T-helper 17 cell (primary cell): ENCODE data around the gene THRAP3. TPM values are rescaled to one million over a fixed set of nuclear protein-coding genes. Genes with fewer than 3 reads are reported as not detected.

ENCODE experiments used
- ATAC-seq: fragments of 150-1000 bp; cut with Tn5 transposase; 2 replicates; pipeline ENCODE4 v1.10.0; 2021; ENCODE audit warnings: mild to moderate bottlenecking, moderate library complexity
- DNase-seq, 3 donors: peaks; one replicate each; pipeline versions ENCODE4 v3.0.0 to v3.0.0-alpha.2; 2020 to 2021
- H3K9me3 ChIP-seq: one replicate; pipeline ENCODE4 v1.7.0; 2013; ENCODE audit warnings: low read length, mild to moderate bottlenecking; ENCODE audit not compliant: control insufficient read depth, poor library complexity, severe bottlenecking
- H3K27ac Mint-ChIP-seq: one replicate; pipeline ENCODE4 v1.8.0; 2022; ENCODE audit warnings: mild to moderate bottlenecking, moderate library complexity, mixed read lengths
- H3K27me3 Mint-ChIP-seq: one replicate; pipeline ENCODE4 v1.8.0; 2022; ENCODE audit warnings: mixed read lengths
- H3K36me3 Mint-ChIP-seq: one replicate; pipeline ENCODE4 v1.8.0; 2022; ENCODE audit warnings: low read depth, mixed read lengths
- H3K4me1 Mint-ChIP-seq: one replicate; pipeline ENCODE4 v1.8.0; 2022; ENCODE audit warnings: mild to moderate bottlenecking, mixed read lengths
- H3K4me3 Mint-ChIP-seq: one replicate; pipeline ENCODE4 v1.8.0; 2022; ENCODE audit warnings: mild to moderate bottlenecking, moderate library complexity, mixed read lengths
- total RNA-seq, 4 donors: library from RNA in 2 of 4; stranded (reverse) in 2 of 4; gene quantifications; one replicate each; pipeline ENCODE4 v1.2.3 and lab custom pipeline; 2022 to 2026

THRAP3 gene
- total RNA-seq, 2 donors from 2014 or later = 74.5 to 76.3 TPM

DNA sequence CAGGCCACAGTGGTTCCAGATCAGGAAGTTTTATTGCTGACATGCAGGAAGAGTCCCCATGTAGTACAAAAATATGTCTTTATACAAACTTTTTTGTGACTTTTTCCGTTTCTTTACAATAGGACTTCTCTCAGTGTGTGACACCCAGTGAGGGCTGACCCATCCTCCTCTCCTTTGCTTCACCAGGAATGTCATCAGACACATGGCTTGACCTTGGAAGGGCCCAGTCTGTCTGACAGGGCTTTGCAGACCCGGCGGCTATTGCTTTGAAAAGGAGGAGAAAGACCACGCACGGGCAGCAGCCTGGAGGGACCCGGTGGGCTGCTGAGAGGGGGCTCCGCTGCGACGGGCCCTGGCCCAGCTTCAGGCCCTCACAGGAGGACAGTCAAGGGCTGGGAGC lies 115.4 kb downstream of the THRAP3 start:
- Mint-ChIP-seq H3K4me3 (no peak overlapping the region), H3K27ac (no peak overlapping the region), H3K27me3 (no peaks in the 10 kb centered on the region), H3K36me3 (peaks cover 7% of the 10 kb centered on the region), H3K4me1 (peaks cover 25% of the 10 kb centered on the region)
- ATAC-seq (no peak), DNase-seq (no peak)
- H3K9me3 ChIP-seq = no peaks in the 10 kb centered on the region

DNA sequence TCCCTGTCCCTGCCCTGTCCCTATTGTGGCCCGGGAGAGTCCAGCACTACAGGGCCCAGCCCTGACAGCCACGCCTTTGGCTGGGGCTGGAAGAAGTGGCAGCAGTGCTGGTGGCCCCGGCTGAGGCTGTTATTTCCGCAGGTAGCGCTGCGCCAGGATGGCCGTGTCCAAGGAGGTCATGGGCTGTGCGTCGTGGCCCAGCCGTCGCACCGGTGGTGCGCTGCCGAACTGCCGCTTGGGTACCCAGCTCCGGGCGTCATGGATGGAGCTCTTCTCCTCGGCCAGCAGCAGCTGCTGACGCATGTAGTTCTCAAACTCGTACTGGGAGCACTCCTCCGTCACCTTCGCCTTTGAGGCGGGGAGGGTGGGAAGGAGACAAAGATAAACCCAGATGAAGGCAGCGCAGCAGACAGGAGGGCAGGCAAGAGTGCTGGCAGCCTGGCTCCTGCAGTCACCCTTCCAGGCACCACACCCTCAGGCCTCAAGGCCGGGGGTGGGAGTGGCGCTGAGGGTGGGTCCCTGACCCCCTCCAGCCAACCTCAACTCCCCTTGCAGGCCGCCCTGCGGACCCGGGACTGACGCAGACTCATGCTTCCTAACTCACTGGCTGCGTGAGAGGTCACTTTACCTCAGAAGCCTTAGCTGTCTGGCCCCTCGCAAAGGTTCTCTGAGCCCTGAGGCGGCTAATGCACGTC lies 117.5 kb downstream of the THRAP3 start:
- Mint-ChIP-seq H3K4me1 (peaks cover 25% of the 10 kb centered on the region), H3K36me3 (peaks cover 7% of the 10 kb centered on the region), H3K4me3 (no peak overlapping the region), H3K27me3 (no peaks in the 10 kb centered on the region), H3K27ac (no peak overlapping the region)
- no peaks in the 10 kb centered on the region for H3K9me3 ChIP-seq
- DNase-seq (no peak), ATAC-seq (no peak)

DNA sequence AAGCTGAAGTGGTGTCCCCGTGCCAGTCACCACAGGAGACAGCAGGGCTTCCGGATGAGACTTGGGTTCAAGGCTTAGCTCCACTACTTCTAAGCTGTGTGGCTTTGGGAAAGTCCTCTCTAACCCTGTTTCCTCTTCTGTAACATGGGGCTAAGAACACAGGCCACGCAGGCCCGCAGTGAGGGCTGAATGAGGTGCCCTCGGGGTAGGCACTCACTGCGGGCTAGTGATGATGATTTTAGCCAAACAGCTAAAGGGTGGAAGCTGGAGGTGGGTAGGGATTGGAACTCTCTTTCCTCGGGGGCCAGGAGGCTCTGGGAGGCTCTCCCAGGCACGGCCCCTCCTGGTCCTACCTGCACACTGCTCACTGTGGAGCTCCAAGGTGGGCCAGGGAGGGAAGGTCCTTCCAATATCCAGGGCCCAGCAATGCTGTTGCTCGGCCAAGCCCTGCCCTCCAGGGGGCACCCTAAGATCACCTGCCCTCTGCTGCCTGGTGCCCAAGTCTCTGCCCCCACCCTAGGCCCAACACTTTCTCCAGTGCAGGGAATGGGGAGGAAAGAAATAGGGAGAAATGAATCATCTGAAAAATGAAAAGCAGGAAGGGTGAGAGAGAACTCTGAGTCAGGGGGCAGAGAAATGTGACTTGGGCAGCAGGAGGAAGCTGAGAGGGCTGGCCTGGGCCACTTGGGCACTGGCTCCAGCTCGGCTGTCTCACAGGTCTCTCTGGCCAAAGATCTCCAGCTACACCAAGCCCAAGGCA lies 118.4 kb downstream of the THRAP3 start:
- Mint-ChIP-seq H3K4me1 (peaks cover 26% of the 10 kb centered on the region), H3K27ac (peak overlapping the region; percentile 19), H3K4me3 (no peak overlapping the region), H3K27me3 (no peaks in the 10 kb centered on the region), H3K36me3 (peaks cover 7% of the 10 kb centered on the region)
- no peaks in the 10 kb centered on the region for H3K9me3 ChIP-seq
- ATAC-seq = peak; percentile 89
- DNase-seq = peak; percentile 40 to 59 (median 42)

DNA sequence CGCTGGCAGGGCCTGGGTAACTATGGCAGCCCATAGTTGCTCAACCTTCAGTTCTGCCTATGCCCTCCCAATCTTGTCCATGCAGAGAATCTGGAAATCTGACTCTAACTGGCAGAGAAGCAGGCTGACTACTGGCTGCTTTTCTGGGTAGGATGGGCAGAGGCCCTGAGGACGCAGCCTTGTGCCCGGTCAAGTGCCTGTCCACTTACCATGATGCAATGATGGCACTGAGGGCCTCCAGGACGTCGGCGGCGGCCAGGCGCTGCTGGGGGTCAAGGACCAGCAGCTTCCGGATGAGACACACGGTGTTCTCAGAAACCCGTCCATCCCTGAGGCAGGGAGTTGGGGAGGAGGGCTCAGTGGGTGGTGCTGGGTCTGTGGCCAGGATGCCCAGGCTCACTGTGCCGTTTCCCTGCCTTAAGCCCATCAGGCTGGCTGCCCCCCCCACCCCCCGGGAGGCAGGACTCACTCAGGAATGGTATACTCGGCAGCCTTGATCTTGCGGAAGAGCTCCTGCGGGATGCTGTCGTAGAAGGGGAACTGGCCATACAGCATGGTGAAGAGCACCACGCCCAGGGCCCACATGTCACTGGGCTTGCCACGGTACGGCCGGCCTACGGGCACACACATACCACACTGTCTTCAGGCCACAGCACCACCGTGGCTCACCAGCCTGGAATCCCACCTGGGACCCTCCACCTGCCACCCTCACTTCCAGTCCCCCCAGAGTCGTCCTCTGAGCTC lies 119.6 kb downstream of the THRAP3 start:
- Mint-ChIP-seq H3K27me3 (no peaks in the 10 kb centered on the region), H3K27ac (peak overlapping the region; percentile 19), H3K4me3 (no peak overlapping the region), H3K4me1 (peaks cover 22% of the 10 kb centered on the region), H3K36me3 (peaks cover 11% of the 10 kb centered on the region)
- DNase-seq (no peak), ATAC-seq (no peak)
- H3K9me3 ChIP-seq = no peaks in the 10 kb centered on the region

DNA sequence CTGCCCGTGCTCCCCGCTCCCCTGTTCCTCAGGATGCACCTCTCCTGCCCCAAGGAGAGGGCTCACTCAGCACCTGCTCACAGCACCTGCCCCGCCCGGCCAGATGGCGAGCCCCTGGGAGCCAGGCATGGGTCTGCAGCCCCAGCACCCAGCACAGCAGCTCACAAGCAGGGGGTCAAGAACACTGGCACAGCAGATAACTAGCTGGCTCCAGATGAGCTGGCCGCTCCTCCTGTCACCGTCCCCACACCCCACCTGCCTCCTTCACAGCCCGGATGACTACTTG lies 120.1 kb downstream of the THRAP3 start:
- H3K4me3 Mint-ChIP-seq = no peak overlapping the region

DNA sequence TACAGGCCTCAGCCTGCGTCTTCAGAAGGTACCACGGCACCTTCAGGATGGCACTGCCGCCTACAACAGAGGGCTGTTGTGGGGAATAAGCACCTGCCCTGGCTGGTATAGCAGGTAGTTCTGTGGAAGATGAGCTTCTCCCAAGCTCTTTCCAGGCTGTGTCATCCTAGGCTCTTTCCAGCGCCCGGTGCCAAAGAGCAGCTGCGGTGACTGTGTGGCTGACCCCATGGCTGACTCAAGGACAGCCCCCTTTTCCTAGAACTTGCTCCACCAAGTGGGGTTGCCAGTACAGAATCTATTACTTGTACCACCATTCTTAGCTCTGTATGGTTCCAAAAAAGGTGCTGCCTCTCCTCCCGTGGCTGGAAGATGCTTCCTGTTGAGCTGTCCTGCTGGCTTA lies 121.1 kb downstream of the THRAP3 start:
- Mint-ChIP-seq H3K27ac (no peak overlapping the region), H3K4me1 (peaks cover 16% of the 10 kb centered on the region), H3K4me3 (no peak overlapping the region), H3K27me3 (no peaks in the 10 kb centered on the region), H3K36me3 (peaks cover 11% of the 10 kb centered on the region)
- no peak for ATAC-seq
- DNase-seq = no peak
- no peaks in the 10 kb centered on the region for H3K9me3 ChIP-seq

More for the DNA sequence above, 120.1 kb downstream of the THRAP3 start:
- DNase-seq (no peak), ATAC-seq (no peak)
- Mint-ChIP-seq H3K36me3 (peaks cover 11% of the 10 kb centered on the region), H3K27me3 (no peaks in the 10 kb centered on the region), H3K27ac (no peak overlapping the region), H3K4me1 (peaks cover 17% of the 10 kb centered on the region)
- H3K9me3 ChIP-seq = no peaks in the 10 kb centered on the region

DNA sequence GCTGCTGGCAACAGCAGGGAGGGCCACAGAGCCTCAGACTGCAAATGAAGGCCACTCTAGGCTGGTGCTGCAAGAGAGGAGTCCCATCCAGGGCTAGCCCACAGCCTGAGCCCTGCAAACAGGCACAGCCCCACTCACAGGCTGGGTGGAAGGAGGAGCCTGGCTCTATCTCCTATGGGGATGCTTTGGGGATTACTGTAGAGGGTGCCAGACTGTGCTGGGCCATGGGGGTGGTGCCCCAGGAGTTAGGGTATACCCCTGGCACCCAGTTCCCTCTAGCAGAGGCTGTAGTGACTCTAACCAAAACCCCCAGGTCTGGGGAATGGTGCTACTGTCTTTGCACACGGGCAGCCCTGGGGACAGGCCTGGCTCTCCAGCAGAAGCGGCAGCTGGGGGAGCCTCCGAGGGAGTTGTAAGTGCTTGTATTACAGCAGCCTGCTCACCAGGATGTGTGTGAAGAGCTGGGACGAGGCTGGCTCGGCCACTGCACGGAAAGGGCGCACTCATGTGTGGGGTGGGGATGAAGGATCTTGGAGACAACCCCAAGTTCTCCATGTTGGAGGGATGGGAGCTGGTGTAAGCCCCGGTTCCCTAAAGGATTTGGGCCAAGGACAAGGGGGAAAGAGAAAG lies 122.6 kb downstream of the THRAP3 start:
- Mint-ChIP-seq H3K27me3 (no peaks in the 10 kb centered on the region), H3K36me3 (peaks cover 6% of the 10 kb centered on the region), H3K4me3 (no peak overlapping the region), H3K27ac (peak overlapping the region; percentile 29), H3K4me1 (peaks cover 21% of the 10 kb centered on the region)
- DNase-seq (no peak), ATAC-seq (no peak)
- no peaks in the 10 kb centered on the region for H3K9me3 ChIP-seq

DNA sequence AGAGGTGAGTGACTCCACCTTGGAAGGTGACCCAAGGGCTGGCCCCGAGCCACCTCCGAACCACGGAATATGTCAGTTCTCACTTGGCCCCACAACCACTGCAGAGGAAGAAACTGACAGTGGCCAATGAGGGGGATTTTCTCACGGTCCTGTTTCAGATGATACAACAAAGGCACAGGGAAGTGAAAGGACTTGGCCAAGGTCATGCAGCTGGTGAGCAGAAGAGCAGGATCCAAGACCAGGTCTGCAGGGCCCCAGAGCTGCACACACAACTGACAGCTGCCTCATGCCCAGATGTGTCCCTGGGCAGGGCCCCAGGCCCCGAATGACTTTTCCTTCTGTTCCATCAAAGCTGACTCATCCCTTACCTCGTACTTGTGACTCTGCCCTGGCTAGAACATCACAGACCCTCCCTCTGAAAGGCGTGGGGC lies 125.0 kb downstream of the THRAP3 start:
- H3K27me3 Mint-ChIP-seq = no peaks in the 10 kb centered on the region
- peaks cover 25% of the 10 kb centered on the region for H3K4me1 Mint-ChIP-seq
- no peak overlapping the region for H3K27ac Mint-ChIP-seq
- no peak overlapping the region for H3K4me3 Mint-ChIP-seq
- H3K36me3 Mint-ChIP-seq = peaks cover 6% of the 10 kb centered on the region
- no peak for DNase-seq
- no peak for ATAC-seq
- H3K9me3 ChIP-seq = no peaks in the 10 kb centered on the region

DNA sequence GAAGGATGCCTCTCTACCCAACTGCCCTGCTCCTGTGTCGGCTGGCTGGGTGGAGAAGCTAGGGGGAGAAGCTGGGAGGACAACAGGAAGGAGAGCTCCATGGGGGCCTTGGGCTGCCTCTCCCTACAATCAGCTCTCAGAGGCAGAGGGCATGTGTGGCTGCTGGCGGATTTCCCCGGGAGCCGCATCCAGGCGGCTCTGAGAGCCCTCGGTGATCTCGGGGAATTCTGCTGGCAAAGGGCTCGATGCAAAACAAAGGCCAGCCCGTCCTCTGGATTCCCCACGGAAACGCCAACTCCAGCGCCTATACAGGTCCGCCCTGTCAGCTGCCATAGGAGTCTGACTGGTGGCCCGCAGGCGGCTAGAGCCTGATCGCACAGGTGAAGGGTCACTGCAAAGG lies 125.6 kb downstream of the THRAP3 start:
- DNase-seq = no peak
- H3K9me3 ChIP-seq = no peaks in the 10 kb centered on the region
- ATAC-seq = no peak
- Mint-ChIP-seq H3K27ac (peak overlapping the region; percentile 87), H3K4me1 (peaks cover 25% of the 10 kb centered on the region), H3K27me3 (no peaks in the 10 kb centered on the region), H3K4me3 (peak overlapping the region; percentile 52), H3K36me3 (peaks cover 4% of the 10 kb centered on the region)

DNA sequence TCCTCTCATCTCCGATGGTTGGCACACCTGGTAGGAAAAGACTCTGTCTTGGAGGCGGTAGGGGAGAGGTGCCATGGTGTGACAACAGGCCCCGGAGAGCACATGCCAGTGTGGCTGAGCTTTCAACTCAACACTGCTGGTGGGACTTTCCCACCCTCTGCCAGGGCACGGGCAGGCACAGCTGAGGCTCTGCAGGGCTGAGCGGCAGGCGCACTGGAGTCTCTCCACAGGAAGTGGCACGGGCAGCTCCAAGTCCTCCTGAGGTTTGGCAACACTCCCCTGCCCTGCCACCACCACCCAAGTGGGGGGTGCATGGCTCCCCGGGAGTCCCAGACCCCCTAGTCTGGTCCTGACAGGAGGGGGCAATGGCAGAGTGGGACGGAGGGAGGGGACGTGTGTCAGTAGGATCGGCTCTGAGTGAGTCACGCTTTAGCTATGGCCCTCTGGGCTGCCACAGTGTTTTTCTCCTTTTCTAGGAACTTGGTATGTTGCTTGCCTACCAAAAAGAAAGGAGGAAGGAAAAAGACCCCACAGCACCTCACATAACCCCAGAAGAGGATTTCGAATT lies 126.5 kb downstream of the THRAP3 start:
- Mint-ChIP-seq H3K4me3 (peak overlapping the region; percentile 52), H3K36me3 (peaks cover 4% of the 10 kb centered on the region), H3K4me1 (peaks cover 27% of the 10 kb centered on the region), H3K27ac (peak overlapping the region; percentile 87), H3K27me3 (no peaks in the 10 kb centered on the region)
- no peaks in the 10 kb centered on the region for H3K9me3 ChIP-seq
- DNase-seq (peak; percentile 29 to 60 (median 46)), ATAC-seq (peak; percentile 99)

DNA sequence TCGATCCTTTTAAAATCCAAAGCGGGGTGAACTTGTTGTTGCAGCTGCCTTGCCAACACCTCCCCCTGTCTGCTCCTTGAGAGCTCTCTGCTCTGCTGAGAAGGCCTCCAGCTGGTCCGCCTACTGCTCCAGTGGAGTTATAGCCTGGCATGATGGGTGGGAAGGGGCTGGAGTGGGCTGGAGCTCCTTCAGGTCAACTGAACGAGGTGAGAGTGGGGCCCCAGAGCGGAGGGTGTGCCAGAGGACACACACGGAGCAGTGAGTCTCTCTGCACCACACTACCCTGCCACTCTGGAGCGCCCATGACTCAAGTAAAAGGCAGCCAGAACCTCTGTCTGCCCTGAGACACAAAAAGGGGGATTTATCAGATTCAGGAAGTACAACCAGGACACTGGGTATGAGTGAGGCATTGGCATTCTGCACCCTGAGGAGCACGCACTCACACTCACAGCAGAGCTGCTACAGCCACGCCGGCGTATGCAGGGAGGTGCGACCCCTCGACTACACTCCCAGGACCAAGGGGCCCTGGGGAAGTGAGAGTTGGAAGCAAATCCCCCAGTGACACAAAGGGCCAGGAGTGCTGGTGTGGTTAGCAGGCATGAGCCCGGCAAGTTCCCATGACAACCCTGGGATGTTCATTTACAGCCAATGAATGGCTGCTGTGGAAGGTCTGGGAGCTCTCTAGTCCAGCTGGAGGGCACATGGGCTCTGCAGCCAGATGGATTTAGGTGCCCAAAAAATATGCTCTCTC lies 127.2 kb downstream of the THRAP3 start:
- no peak overlapping the region for H3K4me3 Mint-ChIP-seq

DNA sequence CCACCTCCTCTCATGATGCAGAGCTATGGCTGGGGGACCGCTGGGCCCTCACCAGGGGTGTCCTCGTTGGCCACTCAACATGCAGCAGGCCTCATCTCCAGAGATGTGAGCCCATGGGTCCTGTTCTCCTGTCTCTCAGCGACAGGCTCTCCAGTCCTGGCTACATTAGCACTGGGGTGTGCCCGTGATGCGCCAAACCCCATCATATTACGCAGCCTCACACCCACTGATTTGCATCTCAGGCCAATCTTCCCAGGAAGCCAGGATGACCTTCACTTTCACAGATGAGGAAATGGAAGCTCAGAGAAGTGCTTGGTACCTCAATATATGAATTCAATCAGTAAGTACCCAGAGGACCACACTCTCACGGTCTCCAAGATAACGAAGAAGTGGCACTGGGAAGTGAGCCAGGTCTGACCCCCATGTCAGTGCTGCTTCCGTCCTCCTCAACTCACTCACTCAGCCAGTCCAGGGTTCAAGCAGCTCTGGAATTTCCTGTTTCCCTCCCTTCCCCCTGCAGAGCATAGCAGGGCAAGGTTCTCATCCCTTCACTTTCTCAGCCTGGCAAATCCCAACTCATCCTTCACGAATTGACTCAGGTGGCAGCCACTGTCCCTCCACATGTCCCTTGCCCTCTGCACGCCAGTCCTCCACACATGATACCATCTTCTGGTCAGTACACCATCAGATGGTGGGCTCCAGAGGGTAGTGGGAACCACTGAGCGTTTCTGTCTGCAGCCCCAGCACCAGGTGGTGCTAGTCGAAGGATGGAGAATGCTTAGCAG lies 128.1 kb downstream of the THRAP3 start:
- Mint-ChIP-seq H3K27ac (peak overlapping the region; percentile 78), H3K4me1 (peaks cover 26% of the 10 kb centered on the region), H3K27me3 (no peaks in the 10 kb centered on the region), H3K36me3 (peaks cover 4% of the 10 kb centered on the region), H3K4me3 (peak overlapping the region; percentile 36)
- no peaks in the 10 kb centered on the region for H3K9me3 ChIP-seq
- no peak for DNase-seq
- no peak for ATAC-seq

More for the DNA sequence above, 127.2 kb downstream of the THRAP3 start:
- Mint-ChIP-seq H3K27me3 (no peaks in the 10 kb centered on the region), H3K27ac (peak overlapping the region; percentile 87), H3K36me3 (peaks cover 4% of the 10 kb centered on the region), H3K4me1 (peaks cover 27% of the 10 kb centered on the region)
- no peaks in the 10 kb centered on the region for H3K9me3 ChIP-seq
- no peak for DNase-seq
- ATAC-seq = no peak
